IPS DF 4.7 (cell line): ENCODE results near the gene TMEM115.

ENCODE experiments used
- DNase-seq: peaks from one replicate; pipeline ENCODE4 v3.0.0-alpha.2; 2013; ENCODE audit warnings: low spot score; ENCODE audit errors: extremely low read depth

TMEM115 gene

DNA sequence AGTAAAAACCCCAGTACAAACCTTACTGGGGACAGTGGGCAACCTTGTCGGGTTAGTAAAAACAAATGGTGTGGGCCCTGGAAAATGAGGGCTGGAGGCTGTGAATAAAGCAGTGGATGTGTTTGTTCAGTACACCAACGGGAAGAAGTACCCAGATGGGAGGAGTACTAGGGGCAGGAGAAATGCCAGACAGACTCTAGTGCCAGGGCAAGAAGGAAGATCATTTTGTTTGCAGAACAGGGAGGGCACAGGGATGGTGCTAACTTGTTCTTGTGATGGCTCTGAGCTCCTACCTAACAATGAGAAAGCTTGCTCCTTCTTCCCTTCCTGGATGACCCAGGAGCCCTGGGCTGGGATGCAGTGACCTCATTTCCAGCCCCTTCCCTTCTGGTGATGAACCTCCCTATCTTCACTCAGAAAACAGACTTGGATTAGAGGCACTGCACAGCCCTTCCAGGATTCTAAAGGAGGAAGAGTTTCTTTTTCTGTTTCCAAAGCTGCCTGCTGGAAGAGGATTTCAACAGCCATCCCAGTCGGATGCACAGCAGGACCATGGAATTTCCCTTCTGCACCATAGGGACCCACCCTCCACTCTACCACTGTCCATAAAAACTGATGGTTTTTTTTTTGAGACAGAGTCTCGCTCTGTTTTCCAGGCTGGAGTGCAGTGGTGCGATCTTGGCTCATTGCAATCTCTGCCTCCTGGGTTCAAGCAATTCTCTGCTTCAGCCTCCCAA is 24.8 kb downstream of the TMEM115 start:
- no peak for DNase-seq

DNA sequence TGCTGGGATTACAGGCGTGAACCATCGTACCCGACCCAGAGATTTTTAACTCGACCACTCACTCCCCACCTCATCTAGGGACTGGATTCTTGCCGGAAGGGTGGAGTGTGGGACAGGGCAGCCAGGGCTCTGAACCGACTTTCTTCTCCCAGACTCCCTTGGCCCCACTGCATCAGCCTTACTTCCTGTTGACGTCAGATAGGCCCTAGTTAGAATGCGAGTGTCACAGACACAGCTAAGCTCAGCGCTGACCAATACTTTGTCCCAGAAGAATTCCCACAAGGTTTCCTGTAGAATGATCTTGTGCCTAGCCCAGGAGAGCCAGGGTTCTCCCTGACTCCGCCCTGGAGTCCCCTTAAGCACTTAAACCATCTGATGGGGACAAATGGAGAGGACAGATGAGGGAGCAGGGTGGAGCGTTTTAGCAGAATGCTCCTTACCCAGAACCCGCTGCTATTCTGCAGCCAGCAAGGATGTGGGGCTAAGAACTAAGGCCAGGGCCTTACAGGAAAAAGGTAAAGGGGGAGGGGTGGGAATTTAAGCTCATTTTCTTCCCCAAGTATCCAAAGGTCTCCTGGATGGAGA is 25.5 kb downstream of the TMEM115 start:
- DNase-seq: no peak

DNA sequence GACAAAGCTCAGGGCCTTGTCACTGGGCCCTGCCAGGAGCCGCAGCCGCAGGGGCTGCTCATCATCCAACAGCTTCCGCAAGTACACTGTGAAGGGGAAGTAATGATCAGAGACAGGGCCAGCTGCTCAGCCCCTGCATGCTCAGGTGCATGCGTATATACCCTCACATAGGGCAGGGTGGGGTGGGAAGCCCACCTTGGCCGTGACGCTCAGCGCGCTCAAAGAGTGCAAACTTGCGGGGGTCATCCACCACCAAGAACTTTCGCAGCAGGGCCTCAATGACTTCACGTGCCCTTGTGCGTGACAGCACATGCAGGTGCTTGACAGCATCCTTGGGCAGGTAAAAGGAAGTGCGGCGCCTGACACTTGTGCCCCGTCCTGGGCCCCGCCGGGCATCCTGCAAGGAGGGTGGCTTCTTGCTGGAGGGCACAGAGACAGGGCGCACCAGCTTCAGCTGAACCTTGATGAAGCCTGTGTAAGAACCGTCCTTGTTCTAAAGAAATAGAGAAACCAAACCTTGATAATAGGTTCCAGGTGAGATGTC is 27.9 kb downstream of the TMEM115 start:
- no peak for DNase-seq

DNA sequence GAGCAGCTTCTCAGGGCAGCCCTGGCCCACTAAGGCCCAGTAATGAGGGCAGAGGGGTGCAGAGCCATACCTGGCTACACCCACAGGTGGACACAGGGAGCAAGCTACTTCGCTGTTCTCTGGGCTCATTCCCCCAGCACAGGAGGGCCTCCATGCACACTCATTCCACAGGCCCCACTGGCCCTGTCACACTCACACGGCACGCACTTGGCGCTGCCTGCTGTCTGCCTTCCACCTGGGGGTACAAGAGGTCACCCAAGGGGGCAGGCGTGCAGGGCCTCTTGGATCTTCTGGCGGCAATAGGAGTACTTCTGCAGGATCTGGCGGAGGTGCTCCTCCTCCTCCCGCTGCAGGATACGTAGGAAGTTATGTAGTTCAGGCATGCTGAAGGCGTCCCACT is 29.0 kb downstream of the TMEM115 start:
- no peak for DNase-seq

DNA sequence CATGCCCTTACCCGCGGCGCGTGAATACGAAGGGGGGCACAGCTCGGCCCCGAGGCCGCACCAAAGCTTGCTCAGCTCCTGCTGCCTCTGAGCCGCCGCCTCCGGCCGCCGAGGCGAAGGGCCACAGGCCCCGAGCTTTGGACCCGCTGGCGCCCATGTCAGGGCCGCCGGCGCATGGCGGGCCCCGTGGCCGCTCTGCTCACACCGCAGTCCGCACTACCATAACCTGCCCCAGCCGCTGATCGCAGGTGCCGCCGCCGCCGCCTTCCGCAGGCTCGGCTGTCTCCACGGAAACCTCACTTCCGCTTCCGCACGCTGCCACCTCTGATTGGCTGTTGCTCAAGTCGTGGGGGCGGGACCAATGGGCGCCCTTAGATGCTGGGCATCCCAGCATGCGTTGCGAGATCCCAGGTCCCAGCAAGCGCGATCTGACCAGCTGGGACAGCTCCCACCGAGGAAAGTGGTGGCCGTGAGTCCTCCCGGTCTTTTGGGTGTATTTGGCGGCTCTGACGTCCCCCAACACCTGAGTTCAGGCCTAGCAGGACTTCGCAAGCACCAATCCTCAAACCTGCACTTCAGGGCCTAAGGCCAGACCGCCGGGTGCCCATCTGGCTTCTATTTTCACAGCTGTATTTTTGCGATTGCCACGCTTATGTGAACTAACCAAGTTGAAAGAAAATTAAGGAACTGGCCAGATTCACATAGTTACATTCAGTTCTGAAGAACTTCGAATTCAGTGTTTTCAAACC is 31.2 kb downstream of the TMEM115 start, which contains the start of gene TUSC2:
TUSC2 (minus strand) TSS at position 281 of the 749 bp plus-strand sequence; CDS start at position 157, 124 bp downstream.
- no peak for DNase-seq

DNA sequence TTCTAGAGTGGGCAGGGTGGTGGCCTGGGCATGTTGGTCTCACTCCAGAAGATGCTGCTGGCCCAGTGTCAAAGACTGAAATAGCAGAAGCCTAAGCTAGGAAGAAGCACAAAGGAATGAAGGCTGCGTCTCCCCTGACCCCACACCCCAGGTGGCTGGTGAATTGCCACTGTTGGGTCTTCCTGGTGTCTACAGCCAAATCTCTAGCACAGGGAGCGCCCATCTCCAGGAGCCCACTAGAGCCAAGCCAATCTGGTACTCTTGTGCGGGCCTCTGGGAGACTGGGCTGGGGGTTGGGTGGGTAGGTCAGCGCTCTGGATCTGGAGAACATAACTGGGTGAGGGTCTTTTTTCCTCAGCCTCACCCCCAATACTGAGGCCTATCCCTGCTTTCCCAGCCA is 32.2 kb downstream of the TMEM115 start:
- DNase-seq: no peak

DNA sequence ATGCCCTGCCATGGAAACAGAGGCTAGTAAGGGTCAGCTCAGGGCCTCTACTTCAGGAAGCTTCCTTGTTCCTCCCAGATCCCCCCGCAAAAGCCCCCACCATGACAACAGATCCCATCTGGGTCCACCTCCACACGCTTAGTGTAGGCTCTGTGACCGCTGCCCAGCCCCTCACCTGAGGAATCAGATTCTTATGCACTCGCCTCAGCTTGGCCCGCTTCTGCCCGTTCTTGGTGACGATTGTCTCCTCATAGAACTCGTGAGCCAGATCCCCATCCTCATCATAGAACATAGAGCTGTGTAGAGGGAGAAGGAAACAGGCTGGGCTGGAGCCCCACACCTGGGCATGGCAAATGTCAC is 33.2 kb downstream of the TMEM115 start:
- DNase-seq: no peak

DNA sequence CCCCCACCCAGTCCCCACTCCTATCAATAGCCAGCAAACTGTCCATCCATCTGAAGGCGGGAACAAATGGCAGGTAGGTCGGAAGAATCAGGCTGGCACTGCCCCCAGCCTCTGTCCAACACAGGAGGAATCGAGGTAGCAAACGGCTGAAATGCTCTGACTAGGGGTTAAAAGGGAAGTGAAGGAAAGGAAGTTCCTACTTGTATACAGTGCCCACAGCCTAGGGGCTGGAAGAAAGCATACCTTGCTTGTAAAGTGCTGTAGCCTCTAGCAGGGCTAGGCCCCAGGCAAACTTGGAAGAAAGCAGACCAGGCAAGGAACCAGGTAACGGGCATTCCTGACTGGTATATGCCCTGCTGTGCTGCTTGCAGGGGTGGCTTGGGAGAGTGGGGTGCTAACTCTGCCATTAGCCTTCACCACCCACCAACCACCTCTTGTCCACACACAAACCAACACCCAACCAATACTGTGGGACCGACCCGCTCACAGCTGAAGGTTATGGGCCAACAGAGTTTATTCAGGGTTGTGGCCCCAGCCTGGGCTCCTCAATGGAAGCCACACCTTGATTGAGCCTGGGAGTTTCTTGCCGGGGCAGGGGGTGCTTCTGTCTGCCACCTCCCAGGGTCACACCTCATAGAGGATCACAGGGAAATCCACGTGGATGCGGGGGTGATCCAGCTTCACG is 33.7 kb downstream of the TMEM115 start:
- DNase-seq: no peak

DNA sequence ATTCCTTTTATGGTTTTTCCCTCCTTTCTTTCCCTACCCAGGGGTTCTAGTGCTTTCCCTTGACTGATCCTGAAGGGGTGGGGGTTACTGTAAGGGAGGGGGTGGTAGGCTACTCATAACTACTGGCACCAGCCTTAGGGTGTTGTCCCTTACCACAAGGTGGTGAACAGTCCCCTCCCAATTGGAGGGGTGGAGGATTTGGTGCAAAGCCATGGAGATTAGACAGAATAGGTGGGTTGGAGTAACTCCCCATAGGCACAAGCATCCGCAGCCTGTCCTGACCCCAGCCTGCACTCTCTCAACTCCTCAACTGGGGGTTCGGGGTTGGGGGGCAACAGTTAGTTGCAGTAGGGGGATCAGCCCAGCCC is 34.2 kb downstream of the TMEM115 start:
- no peak for DNase-seq

DNA sequence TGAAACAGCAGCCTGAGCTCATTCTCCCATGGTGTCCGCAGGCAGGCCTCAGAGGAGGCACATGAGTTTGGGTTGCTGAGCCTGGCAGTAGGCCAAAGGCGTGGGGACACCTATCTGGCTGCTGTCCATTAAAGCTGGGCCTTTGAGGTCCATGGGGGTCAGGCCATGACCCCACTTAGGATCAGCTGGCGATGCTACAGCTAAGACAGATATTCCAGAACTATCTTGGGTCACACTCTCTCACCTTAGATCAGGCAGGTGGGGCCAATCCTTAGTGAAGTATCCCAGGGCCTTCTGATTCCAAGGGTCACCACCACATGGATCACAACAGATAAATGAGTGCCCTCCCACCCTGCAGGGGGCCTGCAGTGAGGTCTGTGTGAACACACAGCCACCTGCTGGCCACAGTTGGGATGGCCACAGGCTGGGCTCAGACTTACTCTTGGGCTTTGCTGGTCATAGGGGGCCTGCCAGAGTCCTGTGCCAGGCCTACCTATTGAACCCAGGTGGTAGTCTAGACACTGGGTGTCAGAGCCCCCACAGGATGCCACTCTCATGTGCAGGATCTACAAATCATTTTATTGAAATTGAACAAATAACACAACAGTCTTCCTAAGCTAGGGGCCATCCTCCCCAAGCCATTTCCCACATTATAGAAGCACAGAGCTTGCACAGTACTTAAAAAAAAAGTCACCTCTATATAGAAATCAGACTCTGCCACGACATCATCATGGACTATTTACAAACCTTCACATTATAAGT is 34.8 kb downstream of the TMEM115 start:
- no peak for DNase-seq

DNA sequence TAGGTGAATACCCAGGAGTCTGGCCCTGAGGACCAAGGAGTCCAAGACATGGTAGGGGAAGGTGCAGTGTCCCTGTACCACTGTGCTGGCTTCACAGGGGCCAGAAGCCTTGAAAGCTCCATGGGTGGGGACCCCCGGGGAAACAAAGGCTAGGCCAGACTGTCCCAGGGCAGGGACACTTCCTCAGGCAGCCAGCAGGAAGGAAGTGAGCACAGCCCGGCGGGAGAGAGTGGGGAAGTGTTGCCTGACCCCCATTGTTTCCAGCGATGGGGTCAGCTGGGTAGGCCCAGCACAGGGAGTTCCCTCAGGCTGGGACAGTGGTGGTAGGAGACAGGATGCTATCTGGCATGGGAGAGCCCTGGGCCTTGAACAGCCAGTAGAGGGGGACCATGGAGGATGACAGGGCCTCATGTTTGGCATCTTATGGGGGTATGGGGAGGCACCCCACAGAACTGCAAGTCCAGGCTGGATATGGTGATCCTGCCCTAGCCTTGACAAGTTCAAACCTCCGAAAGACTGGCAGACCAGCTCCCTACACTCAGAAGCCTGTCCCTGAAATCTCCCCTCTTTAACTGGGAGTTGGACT is 35.6 kb downstream of the TMEM115 start:
- DNase-seq: no peak

DNA sequence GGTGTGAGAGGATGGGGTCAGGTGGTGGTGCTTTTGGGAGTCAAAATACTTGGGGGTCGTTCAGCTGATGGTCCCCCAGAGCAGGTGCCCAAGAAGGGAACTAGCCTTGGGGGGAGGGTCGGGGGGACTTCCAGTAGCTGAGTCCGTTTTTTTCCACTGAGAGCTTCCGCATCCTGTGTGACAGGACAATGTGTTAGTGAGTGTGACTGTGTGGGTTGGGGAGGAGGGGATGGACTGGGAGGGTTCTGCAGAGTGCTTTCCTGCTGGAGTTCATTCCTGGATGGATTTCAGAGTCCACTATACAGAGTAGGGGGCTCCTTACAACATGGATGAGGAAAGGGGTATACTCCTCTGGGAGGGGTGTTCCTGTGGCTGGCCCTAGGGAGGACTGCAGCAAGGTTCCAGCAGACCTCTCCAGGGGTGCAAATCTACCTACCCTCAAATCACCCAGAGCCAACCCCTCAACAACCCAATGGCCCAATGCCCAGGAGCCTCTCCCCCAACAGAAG is 36.2 kb downstream of the TMEM115 start:
- DNase-seq: no peak

DNA sequence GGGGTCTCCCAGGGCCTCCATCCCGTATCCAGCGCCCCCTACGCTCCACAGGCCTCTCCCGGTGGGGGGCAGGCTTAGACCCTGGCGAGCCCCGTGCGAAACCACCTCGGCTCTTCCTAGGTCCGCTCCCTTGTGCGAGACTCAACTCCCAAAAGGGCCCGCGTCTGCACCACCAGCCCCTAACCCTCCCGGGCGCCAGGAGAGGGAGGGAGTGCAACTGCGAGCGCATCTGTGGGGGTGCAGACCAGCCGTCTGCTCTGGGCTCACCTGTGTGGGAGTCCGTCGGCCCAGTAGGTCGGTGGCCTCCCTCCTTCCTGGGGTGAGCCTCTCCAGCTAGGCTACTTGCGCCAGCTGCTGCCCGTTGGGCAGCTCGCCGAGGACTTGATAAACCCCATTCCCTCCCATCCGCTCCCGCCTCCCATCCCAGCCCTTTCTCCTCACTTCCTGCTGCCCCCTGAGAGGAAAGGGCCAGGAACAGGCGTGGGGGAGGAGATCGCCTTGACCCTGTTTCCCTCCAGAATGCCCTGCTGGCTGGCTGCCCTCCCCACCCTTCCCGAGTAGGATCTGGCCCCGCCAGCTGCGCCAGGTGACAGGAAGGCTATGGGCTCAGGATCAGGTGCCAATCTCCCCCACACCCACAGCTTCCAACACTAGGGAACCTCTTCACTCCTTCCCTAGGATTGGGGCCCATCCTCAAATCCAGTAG is 36.8 kb downstream of the TMEM115 start, which contains the start of gene HYAL2:
HYAL2 (minus strand) TSS at position 360 of the 706 bp plus-strand sequence. CDS start 2,256 bp downstream, outside the sequence.
- DNase-seq: no peak

DNA sequence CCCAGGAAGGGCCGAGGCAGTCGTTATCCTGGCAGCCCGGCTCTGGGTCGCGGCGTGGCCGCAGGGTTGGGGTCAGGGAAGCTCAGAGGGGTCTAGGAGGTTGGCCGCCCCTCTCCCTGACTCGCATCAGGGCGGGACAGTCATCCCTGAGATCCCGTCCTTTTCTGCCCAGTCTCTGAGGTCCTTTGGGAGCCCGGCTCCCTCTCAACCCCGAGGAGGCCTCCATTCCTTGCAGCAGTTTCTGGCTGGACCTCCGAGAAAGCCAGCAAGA is 37.3 kb downstream of the TMEM115 start:
- DNase-seq: no peak

DNA sequence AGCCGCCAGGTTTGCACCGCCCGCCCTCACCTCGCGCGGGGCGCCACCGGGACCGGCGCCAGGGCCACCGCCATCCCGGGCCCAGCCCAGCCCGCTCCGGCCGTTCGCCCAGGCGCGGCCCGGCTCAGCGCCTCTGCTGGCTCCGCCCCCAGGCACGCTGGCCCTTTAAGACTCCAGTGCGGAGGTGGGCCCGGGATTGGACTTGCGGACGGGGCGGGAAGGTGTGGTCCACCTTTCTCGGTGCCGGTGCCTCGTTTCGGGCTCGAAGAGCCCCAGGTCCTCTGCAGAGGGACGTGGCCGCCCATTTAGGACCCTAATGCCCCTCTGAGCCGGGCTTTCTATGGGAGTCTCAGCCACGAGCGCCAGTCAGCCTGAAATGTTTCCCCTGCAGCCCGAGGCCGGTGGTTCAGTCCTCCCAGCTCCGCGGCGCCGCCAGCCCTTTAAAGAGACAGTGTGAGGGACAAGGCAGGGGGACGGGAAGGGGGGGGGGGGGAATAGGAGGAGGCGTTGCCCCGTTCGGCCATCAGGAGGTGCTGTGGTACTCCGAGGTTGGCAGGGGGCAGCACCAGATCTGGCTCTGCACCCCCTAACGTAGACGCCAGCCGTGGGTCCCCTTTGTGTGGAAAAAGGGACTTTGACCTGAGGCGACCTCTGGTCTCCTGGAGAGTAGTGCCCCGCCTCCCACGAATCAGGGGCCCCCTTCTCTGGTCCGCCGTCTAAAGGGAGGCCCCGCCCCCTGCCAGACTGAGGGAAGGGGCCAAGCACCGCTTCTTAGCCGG is 37.8 kb downstream of the TMEM115 start:
- DNase-seq: no peak

DNA sequence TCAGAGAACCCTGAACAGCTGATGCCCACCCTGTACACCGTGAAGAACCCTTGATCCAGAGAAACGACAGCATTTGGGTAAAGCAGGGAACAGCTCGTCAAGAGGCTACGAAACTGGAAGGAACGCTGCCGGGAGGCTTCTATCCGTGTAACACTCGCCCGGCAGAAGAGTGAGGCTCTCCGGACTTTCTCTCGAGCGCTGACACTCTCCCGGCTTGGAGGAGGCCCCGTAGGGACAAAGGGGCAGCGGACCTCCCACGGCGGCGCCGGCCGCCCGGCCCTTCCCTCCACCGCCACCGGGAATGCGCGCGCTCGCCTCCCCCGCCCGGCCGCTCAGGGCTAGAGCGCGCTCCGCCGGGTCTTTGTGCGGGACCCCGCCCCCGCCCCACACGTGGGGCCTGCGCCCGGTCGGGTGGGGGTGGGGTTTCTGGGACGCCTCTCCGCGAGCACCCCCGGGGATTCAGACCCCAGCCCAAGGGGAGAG is 38.4 kb downstream of the TMEM115 start:
- no peak for DNase-seq

DNA sequence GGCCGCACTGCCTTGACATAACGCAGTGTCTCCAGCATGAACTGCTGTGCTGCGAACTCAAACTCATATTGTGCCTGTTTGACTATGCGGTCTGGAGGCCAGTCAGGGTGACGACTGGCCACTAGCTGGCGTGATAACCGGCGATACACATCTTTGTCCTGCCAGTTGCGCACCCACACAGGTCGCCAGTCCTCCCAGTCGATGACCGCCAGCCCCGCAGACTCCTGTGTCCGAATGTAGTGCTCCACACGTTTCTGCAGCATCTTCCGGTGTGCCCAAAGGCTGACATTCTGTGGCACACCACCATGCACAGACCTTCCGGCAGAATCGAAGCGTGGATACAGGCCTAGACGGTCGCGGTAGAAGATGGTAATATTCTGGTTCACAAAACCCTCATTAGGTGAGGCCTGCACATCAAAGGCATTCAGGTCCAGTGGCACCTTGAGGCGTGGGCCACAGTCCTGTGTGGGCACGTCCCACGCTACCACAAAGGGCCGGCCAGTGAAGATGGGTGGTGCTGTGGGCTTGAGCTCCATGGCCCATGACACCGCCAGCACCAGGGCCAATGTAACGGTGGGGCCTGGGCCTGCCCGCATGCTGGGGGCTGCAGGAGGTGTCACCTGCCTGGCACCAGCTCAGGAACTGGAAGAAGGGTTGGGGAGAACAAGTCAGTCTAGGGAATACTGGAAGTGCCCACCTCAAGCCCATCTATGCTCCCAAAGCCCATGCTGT is 39.3 kb downstream of the TMEM115 start:
- DNase-seq: no peak

DNA sequence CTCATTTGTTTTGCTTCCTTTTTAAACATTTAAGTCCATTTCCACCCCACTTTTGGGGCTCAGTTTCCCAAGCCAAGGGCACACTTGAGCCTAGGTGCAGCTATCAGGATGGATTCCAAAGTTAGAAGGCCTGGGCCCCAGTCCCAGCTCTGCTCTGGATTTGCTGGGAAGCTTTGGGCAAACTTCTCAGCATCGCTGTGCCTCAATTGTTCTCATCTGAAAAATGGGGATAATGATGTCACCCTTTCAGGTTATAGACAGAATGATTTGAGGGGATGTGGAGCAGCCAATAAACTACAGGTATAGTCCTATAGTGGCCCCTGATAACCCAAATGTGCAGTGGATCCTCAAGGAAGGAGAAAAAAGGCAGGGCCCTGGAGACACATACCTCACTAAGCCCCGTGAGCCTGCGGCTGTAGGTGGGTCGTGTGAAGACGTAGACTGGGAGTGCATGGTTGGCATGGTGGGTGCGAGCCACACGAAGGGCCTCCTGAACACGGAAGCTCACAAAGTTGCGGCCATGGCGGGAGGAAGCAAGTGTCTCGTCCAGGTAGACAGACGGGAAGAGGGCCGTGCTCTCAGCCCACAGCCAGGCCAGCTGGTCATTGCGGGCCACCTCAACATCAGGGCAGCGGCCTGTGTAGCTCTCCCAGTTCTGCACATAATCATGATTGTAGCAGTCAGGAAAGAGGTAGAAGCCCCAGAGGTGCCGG is 40.0 kb downstream of the TMEM115 start:
- DNase-seq: no peak
